Ovary (tissue), 3 donors: ENCODE results near the gene SDF2.

Experiments
- EP300 ChIP-seq: sonication (generic); formaldehyde crosslinking; IDR thresholded peaks from one replicate; pipeline ENCODE4 v1.6.1; 2017; ENCODE audit warnings: antibody characterized with exemption
- POLR2A ChIP-seq: fragments of 450-650 bp; IDR thresholded peaks from one replicate; pipeline ENCODE4 v1.6.1; 2017; ENCODE audit warnings: antibody characterized with exemption, mild to moderate bottlenecking, moderate library complexity
- TF ChIP-seq, protein P1 (sequence below), 3 donors: fragments of 450-650 bp in 2 of 3; fragments of 200-600 bp in 1 of 3; IDR thresholded peaks; one replicate each; pipeline versions ENCODE4 v1.5.1 to v1.8.0; 2016 to 2022; ENCODE audit warnings: antibody characterized with exemption in 3 of 3, mild to moderate bottlenecking in 1 of 3
- donor health status: DM: no; HTN: no; CAD: no.

DNA sequence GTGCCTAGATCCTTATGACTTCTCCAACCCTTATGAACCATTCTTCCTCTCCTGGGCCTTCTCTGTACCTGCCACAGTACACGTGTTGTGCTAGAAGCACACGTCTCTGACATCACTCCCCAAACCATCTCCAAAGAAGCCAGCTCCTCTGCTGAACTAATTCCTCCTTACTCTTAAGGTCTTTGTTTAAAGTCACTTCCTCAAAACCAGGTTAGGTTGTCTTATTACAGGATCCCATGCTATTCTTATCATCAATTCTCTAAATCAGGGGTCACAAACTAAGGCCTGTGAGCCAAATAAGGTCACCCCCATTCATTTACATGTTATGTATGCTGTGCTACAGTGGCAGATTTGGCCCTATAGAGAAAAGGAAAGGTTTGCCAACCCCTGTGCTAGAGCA is 4.3 kb upstream of the SDF2 start:
- TF ChIP-seq POLR2A: no peak
- TF ChIP-seq, protein P1, sequence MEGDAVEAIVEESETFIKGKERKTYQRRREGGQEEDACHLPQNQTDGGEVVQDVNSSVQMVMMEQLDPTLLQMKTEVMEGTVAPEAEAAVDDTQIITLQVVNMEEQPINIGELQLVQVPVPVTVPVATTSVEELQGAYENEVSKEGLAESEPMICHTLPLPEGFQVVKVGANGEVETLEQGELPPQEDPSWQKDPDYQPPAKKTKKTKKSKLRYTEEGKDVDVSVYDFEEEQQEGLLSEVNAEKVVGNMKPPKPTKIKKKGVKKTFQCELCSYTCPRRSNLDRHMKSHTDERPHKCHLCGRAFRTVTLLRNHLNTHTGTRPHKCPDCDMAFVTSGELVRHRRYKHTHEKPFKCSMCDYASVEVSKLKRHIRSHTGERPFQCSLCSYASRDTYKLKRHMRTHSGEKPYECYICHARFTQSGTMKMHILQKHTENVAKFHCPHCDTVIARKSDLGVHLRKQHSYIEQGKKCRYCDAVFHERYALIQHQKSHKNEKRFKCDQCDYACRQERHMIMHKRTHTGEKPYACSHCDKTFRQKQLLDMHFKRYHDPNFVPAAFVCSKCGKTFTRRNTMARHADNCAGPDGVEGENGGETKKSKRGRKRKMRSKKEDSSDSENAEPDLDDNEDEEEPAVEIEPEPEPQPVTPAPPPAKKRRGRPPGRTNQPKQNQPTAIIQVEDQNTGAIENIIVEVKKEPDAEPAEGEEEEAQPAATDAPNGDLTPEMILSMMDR (IDR thresholded peaks at IDR 0.05): no peak
- no peak for TF ChIP-seq EP300
